GM10266 (cell line): ENCODE measurements around the gene IL1R1.

ENCODE experiments used
- DNase-seq: peaks from one replicate; pipeline ENCODE4 v3.0.0; 2012; ENCODE audit errors: extremely low spot score
- TF ChIP-seq, protein P1 (sequence below): IDR thresholded peaks from 2 replicates; pipeline ENCODE4 v1.5.1; 2012; ENCODE audit warnings: mild to moderate bottlenecking, low read depth; ENCODE audit not compliant: control insufficient read depth, insufficient read depth; ENCODE audit errors: missing control alignments

The IL1R1 gene

GRCh38 chr2:102131564-102131963 lies 11.0 kb upstream of the IL1R1 start:
- DNase-seq = no peak
- TF ChIP-seq, protein P1, sequence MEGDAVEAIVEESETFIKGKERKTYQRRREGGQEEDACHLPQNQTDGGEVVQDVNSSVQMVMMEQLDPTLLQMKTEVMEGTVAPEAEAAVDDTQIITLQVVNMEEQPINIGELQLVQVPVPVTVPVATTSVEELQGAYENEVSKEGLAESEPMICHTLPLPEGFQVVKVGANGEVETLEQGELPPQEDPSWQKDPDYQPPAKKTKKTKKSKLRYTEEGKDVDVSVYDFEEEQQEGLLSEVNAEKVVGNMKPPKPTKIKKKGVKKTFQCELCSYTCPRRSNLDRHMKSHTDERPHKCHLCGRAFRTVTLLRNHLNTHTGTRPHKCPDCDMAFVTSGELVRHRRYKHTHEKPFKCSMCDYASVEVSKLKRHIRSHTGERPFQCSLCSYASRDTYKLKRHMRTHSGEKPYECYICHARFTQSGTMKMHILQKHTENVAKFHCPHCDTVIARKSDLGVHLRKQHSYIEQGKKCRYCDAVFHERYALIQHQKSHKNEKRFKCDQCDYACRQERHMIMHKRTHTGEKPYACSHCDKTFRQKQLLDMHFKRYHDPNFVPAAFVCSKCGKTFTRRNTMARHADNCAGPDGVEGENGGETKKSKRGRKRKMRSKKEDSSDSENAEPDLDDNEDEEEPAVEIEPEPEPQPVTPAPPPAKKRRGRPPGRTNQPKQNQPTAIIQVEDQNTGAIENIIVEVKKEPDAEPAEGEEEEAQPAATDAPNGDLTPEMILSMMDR = no peak

- TF ChIP-seq, protein P1 = no peak
These were observed 5.4 kb upstream of the IL1R1 start for GRCh38 chr2:102137138-102137537.

GRCh38 chr2:102138331-102138730 lies 4.2 kb upstream of the IL1R1 start:
- DNase-seq = no peak
- TF ChIP-seq, protein P1 = no peak

More at GRCh38 chr2:102137138-102137537, 5.4 kb upstream of the IL1R1 start:
- no peak for DNase-seq

- TF ChIP-seq, protein P1 = no peak
- no peak for DNase-seq
These were observed 2.7 kb upstream of the IL1R1 start for GRCh38 chr2:102139851-102140250.

DNA sequence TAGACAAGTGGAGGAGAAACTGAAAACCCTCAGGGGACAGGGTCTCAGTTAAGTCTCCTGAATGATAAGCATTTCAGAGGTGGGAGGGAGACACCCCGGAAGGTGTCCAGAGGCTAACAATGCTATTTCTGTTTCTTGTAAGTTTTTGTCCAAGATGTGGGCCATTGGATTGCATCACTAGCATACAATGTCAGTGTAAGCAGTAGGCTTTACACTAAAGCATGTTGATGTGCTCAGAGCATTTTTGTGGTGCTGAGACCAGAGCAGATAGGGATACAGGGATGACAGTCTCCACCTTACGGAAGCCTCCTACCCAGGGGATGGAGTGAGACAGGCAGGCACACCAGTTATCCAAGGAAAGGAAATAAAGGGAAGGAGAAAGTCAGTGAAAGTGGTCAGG lies 2.2 kb upstream of the IL1R1 start:
- DNase-seq = no peak
- TF ChIP-seq, protein P1 = no peak

- TF ChIP-seq, protein P1 = no peak
- DNase-seq = no peak
These were observed 1.3 kb upstream of the IL1R1 start for GRCh38 chr2:102141011-102141943.

GRCh38 chr2:102142829-102143449 lies 393 bp downstream of the IL1R1 start:
- TF ChIP-seq, protein P1 = no peak
- no peak for DNase-seq
